GM20000 (cell line): ENCODE results near the gene COX6A1.

Source experiments
- DNase-seq: peaks from one replicate; pipeline ENCODE4 v3.0.0; 2012; ENCODE audit warnings: low spot score
- TF ChIP-seq, protein P1 (sequence below): IDR thresholded peaks from 2 replicates; pipeline ENCODE4 v1.5.1; 2012; ENCODE audit warnings: mild to moderate bottlenecking, control low read depth; ENCODE audit errors: extremely low read depth, missing control alignments

Gene COX6A1

DNA sequence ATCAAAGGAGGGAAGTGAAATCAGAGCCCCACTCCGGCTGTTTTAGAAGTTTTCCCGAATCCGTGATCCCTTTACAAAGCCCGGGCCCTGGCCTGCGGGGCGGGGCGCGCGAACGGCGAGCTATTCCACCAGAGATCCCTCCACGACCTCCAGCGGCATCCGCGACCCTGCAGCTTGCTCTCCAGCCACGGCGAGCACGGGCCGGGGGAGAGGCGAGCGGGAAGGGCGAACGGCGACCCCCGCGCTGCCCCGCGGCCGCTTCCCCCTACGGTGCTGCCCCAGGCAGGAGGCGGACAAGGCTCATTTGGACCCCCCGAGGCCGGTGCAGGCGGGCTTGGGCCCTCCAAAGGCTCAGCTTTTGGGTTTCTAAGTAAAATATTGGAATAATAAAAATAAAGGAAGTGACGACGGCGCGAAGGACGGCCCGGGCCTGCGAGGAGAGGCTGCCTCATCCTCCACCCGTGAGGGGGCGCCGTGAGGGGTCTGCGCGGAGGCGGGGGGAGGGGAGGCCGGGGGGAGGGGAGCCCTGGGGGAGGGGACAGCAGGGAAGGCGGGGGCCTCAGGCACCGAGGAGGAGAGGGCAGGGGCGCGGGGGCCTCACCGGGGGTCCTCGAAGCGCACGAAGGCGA, 31.0 kb downstream of the COX6A1 start:
- TF ChIP-seq, protein P1, sequence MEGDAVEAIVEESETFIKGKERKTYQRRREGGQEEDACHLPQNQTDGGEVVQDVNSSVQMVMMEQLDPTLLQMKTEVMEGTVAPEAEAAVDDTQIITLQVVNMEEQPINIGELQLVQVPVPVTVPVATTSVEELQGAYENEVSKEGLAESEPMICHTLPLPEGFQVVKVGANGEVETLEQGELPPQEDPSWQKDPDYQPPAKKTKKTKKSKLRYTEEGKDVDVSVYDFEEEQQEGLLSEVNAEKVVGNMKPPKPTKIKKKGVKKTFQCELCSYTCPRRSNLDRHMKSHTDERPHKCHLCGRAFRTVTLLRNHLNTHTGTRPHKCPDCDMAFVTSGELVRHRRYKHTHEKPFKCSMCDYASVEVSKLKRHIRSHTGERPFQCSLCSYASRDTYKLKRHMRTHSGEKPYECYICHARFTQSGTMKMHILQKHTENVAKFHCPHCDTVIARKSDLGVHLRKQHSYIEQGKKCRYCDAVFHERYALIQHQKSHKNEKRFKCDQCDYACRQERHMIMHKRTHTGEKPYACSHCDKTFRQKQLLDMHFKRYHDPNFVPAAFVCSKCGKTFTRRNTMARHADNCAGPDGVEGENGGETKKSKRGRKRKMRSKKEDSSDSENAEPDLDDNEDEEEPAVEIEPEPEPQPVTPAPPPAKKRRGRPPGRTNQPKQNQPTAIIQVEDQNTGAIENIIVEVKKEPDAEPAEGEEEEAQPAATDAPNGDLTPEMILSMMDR = no peak
- DNase-seq = peak; percentile 77

DNA sequence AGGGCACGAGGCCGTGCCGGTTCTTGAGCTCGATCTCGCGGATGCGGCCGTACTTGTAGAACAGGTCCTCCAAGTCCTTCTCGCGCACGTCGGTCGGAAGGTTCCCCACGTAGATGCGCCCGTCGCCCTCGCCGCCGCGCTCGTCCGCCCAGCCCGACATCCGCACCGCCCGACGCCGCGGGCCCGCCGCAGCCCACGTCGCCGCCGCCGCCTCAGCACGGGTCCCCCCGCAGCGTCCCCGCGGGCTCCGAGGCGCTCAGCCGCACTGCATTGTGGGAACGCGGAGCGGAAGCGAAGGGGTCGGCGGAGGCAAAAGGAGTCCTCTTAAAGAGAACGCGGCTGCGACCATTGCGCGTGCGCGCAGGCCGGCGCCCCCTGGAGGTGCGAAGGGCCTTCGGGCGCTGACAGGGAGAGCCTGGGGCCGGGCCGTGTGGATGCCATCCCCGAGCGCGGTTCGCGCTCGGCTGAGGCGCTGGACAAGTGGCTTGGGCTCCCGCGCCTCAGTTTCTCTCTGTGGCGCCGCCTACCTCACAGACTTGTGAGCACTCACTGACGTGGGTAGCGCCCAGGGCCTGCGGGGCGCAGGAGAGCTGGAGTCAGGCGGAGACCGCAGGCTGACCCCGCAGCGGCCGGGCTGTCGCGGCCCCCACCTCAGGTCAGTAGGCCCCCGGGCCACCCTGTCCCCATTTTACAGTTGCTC, 31.7 kb downstream of the COX6A1 start, which contains the start of gene SRSF9:
Gene SRSF9 (minus strand): TSS at position 299 of the 700 bp plus-strand sequence. CDS start 139 bp downstream, at position 160.
- DNase-seq = peak; percentile 99
- TF ChIP-seq, protein P1 = peak; percentile 93

GRCh38 chr12:120470150-120470784, 32.4 kb downstream of the COX6A1 start:
- TF ChIP-seq, protein P1 = no peak
- no peak for DNase-seq

GRCh38 chr12:120472521-120472920, 34.6 kb downstream of the COX6A1 start:
- TF ChIP-seq, protein P1 = no peak
- DNase-seq = no peak

GRCh38 chr12:120473807-120474615, 36.1 kb downstream of the COX6A1 start:
- TF ChIP-seq, protein P1 = no peak
- DNase-seq = no peak

- no peak for DNase-seq
- TF ChIP-seq, protein P1 = no peak
Measured at GRCh38 chr12:120474616-120474960, 36.7 kb downstream of the COX6A1 start.
